ENCODE measurements around the gene TP63.

TP63 gene

GRCh38 chr3:189944285-189945145, 313.3 kb downstream of the TP63 start:
- no peak for DNase-seq

GRCh38 chr3:189945935-189946709, 314.9 kb downstream of the TP63 start:
- DNase-seq, result no peak

Measured in stimulated activated naive CD4-positive, alpha-beta T cell treated with Interleukin-2 at 50 U/mL for 16 hours (primary cell).